Activated CD4-positive, alpha-beta T cell treated with anti-CD3 and anti-CD28 coated beads, Interleukin-2, amount 50 U/mL, for 1 hour (primary cell): Measurements from ENCODE around the gene GNA12.
"Not testable (repeated sequence)": the region's sequence is repeated elsewhere in the genome, so short reads cannot be mapped to it uniquely, and the experiment has no call there.

ENCODE experiments used
- DNase-seq: peaks from one replicate; pipeline ENCODE4 v3.0.0-alpha.2; 2020

The GNA12 gene

GRCh38 chr7:2724453-2725177 is 119.5 kb downstream of the GNA12 start:
- DNase-seq, result no peak

- DNase-seq, result not testable (repeated sequence)
Observed at GRCh38 chr7:2724036-2724435, 120.1 kb downstream of the GNA12 start.

GRCh38 chr7:2723138-2723850 is 120.8 kb downstream of the GNA12 start:
- DNase-seq, result no peak

GRCh38 chr7:2722591-2722990 is 121.5 kb downstream of the GNA12 start:
- DNase-seq, result no peak

GRCh38 chr7:2721842-2722241 is 122.3 kb downstream of the GNA12 start:
- no peak for DNase-seq

GRCh38 chr7:2720024-2720423 is 124.1 kb downstream of the GNA12 start:
- no peak for DNase-seq

GRCh38 chr7:2719007-2719406 is 125.1 kb downstream of the GNA12 start:
- peak; percentile 65 for DNase-seq

GRCh38 chr7:2718296-2718965 is 125.7 kb downstream of the GNA12 start:
- no peak for DNase-seq

- no peak for DNase-seq
Observed at GRCh38 chr7:2717293-2718261, 126.5 kb downstream of the GNA12 start.

GRCh38 chr7:2716906-2717292 is 127.2 kb downstream of the GNA12 start:
- DNase-seq, result no peak

GRCh38 chr7:2716488-2716887 is 127.6 kb downstream of the GNA12 start:
- no peak for DNase-seq

GRCh38 chr7:2715341-2716231 is 128.5 kb downstream of the GNA12 start:
- peak; percentile 38 for DNase-seq

- no peak for DNase-seq
Observed at GRCh38 chr7:2714636-2715035, 129.5 kb downstream of the GNA12 start.

- no peak for DNase-seq
Observed at GRCh38 chr7:2713978-2714377, 130.1 kb downstream of the GNA12 start.

- no peak for DNase-seq
Observed at GRCh38 chr7:2713370-2713769, 130.7 kb downstream of the GNA12 start.

GRCh38 chr7:2711895-2712675 is 132.0 kb downstream of the GNA12 start:
- no peak for DNase-seq

- no peak for DNase-seq
Observed at GRCh38 chr7:2710901-2711551, 133.1 kb downstream of the GNA12 start.

- DNase-seq, result peak; percentile 56
Observed at GRCh38 chr7:2710286-2710655, 133.8 kb downstream of the GNA12 start.

- peak; percentile 76 for DNase-seq
Observed at GRCh38 chr7:2709553-2710285, 134.4 kb downstream of the GNA12 start.
